HG02884 (cell line): ENCODE measurements around the gene CAPS.

Source experiments
- ATAC-seq: cut with Tn5 transposase; IDR thresholded peaks from one replicate; pipeline ENCODE4 v1.9.1; 2021; ENCODE audit warnings: mild to moderate bottlenecking, moderate library complexity; ENCODE audit not compliant: unreplicated experiment

The CAPS gene

DNA sequence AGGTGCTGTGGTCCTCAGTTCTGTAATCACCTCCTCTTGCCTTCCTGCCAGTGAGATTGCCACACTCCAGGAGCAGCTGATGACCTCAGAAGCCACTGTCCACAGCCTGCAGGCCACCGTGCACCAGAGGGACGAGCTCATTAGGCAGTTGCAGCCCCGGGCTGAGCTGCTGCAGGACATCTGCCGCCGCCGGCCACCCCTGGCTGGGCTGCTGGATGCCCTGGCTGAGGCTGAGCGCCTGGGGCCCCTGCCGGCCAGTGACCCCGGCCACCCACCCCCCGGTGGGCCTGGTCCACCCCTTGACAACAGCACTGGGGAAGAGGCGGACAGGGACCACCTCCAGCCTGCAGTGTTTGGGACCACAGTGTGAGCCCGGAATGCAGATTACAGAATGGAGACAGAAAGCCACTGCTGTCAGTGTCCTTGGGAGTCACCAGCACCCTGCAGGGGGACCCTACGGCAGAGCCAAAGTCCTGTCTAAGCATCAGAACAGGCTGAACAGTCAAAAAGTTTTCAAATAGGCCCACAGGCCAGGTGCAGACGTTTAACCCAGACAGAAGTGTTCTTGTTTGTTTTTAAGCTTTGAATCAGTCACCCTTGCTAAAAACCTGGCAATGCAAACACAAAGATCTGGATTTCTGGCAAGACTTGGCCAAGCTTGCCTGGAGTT, 5.1 kb upstream of the CAPS start:
- no peak for ATAC-seq

- no peak for ATAC-seq
Observed at GRCh38 chr19:5910638-5910907, 3.5 kb upstream of the CAPS start.

- ATAC-seq, result no peak
Observed at GRCh38 chr19:5911366-5911765, 2.7 kb upstream of the CAPS start.

GRCh38 chr19:5914358-5914774, 312 bp downstream of the CAPS start:
- ATAC-seq, result no peak

GRCh38 chr19:5914946-5915781, 1.1 kb downstream of the CAPS start:
- ATAC-seq, result no peak

GRCh38 chr19:5915782-5916165, 1.7 kb downstream of the CAPS start:
- ATAC-seq, result no peak

DNA sequence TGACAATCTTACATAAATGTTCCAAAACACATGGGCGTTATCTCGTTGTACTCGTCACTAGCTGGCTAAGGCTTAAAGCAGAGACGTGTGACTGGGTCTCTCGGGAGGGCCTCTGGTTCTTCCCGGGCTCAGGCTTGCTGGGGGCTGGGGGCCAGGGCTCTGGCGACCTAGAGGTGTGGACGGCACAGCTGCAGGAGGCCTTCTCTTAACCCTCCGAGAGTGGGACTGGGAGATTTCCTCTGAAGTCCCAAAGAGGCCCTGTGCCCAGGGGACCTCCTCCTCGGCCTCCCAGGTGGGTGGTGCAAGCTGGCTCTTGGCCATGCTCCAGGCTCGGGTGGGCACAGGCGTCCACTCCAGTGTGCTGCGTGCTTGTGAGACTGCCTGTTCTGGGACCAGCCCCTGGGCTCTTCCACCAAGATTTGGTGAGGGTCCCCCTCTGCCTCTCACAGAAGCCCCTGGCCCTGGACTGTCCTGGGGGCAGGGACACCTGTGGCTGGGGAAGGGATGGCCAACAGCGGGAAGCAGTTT, 2.2 kb downstream of the CAPS start:
- ATAC-seq, result no peak

DNA sequence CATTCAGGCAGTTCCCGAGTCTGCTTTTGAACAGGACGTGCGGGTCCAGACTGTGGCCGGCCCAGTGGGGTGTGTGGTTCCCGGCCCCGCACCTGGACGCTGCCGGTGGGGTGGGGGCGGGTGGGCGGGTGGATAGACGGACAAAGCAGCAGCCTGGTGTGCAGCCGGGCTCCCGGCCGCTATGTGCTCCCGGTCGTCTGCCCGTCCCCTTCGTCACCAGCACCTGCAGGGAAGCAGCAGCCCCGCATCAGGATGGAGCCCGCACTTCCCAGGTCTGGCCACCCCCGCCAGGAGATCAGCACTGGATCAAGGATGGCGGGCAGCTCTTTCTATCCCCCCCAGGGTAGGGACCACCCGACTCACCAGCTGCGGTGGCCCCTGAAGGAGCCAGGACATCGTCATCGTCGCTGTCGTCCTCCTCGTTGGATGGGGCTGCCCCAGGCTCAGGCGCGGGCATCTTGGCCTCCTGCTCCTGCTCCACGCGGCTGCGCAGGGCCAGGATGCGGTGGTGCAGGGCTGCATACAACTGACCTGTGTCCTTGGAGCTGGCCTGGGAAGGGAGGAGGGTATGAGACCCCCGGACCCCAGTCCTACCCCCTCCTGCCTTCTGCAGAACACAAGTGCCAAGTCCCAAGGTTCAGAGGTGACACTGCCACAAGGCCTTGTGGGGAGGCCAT, 3.5 kb downstream of the CAPS start:
- ATAC-seq, result no peak

DNA sequence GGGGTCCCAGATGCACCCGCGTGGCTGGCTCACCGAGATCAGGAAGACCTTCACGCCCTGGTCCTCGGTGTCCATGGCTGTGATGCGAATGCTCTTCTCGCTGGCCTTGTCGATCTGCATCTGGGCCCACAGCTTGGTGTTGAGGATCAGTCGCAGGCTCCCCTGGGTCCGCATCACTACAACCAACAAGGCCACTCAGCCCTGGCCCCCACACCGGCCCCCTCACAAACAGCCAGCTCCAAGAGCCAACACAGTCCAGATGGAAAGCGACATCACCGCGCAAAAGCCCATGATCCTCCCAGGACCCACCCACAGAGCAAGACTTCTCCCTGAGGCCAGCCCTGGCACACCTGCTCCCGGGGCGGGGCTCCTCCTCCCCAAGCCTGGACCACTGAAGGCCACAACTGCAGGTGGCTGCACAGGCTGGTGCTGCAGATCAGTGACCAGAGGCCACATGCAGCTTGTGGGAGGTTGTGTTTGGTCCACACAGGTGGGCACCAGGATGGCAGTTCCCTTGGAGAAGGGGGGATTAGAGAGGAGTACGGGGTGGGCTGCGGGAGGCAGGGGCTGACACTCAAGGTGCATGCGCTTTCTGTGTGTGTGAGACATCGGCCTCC, 4.5 kb downstream of the CAPS start:
- ATAC-seq, result no peak

DNA sequence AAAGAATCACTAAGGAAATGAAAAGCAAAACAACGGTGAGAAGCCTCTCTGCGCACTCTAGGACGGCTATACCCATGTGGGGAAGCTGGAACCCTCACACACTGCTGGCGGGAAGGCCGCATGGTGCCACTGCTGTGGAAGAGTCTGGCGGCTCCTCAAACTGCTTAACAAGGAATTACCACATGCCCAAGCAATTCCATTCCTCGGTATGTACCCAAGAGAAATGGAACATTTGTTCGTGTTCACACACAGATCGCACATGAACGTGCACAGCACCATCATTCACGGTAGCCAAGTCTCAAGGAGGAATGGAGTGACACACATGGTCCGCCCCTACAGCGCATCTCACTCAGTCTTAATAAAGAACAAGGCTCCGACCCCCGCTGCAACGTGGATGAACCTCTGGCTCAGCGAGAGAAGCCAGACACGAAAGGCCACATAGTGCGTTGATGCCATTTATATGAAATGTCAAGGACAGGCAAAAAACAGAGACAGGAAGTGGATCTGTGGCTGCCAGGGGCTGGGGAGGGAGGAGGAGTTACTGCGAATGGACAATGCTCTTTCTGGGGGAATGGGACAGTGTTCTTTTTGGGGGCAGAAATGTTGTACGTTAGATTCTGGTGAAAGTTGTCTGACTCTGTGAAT, 7.6 kb downstream of the CAPS start:
- ATAC-seq, result no peak

DNA sequence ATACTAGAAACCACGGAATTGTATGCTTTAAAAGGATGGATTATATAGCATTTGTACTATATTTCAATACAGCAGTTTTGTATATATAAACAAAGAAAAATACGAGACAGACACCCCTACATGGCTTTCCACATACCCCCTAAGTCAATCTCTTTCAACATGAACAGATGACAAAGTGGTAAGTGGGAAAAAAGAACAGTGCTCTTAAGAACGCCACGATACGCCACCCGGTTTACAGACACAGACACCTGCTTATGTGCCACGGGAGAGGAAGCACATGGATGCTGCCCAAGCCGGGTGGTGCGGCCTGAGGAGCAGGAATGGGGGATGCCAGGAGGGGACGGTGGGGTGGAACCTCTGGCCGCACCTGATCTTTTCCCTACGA, 8.1 kb downstream of the CAPS start:
- ATAC-seq, result no peak

DNA sequence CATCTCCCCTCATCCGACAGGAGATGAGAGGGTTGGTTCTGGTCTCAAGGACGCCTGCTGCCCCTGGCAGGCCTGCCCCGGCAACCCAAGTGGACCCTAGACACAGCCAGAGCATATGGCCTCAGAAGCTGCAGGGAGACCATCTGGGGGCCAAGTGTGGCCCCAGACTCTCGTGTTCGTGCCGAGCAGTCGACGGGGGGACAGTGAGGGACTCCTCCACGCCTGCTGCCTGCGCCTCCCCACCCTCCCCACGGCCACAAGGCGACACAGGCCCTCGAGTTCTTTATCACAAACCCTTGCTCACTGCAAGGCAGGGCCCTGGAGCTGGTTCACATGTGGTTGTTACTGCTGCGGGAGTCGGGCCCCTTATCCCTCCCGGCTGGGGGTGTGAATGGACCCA, 9.3 kb downstream of the CAPS start:
- no peak for ATAC-seq

DNA sequence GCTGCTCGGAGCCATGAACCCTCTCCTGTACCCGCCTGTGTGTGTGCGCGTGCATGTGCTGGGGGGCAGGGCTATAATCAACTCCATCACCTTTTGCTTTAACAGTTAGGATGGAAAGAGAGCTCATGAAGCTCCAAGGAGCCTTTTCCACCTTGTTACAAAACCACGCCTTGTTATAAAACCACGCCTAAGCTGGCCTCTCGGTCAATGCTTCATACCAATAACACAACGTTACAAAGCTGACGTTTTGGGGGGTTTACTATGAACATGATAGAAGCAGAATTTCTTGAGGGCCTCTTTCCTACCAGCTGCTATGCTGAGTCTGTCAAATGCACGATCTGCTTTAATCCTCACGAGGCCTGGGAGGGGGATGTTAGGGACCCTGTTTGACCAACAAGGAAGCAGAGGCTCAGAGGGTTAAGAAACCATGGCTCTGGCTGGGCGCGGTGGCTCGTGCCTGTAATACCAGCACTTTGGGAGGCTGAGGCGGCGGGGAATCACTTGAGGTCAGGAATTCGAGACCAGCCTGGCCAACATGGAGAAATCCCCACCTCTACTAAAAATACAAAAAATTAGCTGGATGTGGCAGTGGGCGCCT, 11.9 kb downstream of the CAPS start:
- ATAC-seq, result no peak

DNA sequence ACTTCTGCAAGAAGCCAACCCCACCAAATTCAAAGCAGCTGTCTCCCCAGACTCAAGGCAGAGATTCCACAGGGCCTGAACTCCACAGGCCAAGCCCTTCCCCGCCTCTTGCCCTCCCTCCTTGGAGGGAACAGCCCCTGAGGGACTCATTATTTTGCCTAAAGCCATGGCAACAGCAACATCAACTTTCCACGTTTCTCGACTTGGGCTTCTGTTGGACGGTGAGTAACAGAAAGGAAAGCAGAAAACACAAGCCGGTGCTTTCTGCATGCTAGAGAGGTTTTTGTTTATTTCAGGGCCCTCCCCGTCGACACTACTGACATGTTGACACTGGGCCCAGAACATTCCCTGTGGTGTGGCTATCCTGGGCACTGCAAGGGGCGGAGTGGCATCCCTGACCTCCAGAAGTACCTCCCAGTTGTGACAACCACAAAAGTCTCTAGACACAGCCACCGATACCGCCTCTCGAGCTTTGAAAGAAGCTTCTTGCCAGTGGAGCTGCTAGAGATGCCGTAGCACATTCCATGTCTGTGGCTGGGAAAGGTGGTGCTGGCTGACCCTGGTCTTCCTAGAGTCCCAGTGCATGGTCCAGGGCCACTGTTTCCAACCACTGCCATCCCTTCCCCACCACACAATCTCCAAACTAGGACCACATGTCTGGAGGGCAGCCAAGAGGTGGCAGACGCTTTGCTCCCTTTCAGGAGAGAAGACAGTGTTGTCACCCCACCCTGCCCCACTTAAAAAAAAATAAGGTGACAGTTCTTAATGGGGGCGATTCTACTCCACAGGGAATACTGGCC, 12.8 kb downstream of the CAPS start:
- ATAC-seq, result no peak

DNA sequence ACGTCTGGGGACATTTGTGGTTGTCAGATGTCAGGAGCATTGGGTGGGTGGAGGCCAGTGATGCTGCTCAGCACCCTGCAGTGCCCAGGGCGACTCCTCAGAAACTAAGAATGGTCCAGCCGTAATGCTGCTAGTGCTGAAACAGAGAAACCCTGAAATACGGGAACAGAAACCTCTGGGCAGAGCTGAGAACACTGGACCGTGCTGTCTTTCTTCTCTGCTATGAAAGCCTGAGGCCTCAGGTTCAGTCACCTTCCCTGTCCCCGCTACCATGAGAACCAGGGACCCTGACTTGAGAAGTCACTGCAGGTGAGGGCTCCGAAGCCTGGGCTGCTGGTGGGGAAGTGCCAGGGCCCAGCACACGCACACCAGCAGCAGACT, 13.4 kb downstream of the CAPS start:
- ATAC-seq, result no peak

DNA sequence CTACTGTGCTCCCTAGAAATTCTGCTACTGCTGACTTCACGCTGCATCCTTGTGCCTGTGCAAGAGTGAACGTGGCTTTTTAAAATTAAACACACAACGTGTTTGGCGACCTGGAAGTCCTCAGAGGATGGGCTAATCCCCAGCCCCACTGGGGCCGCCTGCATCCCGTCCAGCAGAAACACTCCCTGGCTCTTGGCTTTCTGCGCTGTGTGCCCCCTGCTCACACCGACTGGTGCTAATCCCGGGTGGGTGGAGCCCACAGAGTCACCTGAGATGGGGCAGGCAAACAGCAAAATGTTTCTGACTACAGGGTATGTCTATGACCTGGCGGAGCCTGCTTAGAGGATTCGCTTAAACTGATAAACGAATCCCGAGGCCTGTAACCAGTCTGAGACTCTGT, 15.1 kb downstream of the CAPS start:
- no peak for ATAC-seq

DNA sequence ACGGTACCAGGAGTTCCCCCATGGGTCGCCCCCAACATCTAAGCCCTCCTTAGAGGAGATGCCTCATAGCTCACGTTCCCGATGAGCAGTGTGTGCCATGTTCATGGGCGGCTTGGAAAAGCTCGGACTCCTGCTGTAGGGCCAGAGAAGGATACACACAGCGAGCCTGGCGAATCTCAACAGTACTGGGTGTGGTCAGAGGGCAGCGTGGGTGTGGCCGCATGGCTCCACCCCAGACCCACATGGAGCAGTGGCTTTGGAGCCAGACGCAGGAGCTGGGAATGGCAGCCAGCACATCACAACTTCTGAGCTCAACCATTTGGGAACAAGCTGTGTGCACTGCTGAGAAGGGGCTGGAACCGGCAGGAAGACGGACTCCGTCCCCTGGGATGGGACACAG, 15.6 kb downstream of the CAPS start:
- no peak for ATAC-seq

- no peak for ATAC-seq
Observed at GRCh38 chr19:5931251-5931650, 17.2 kb downstream of the CAPS start.

DNA sequence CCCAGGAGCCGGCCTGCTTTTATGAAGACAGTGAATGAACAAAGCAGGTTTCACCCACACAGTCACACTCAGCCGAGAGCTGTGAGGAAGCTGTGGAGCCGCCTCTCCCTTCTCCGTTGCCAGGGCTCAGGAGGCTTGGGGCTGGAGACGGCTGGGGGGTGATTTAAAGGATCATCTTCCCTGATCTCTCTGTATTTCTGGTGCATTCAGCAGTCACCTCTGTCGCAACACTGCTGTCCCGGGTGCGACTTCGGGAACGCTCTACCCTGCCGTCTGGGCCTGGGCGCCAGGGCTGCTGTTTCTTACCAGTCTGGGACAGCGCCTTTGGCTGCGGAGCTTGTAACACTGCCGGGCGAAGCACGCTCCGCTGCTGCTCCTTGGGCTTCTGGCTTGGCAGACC, 18.1 kb downstream of the CAPS start:
- ATAC-seq, result no peak
